ENCODE measurements around the gene SLC2A1. TPM values are rescaled to one million over a fixed set of nuclear protein-coding genes. Genes with fewer than 3 reads are reported as not detected.

SLC2A1 gene
- total RNA-seq, 1 experiment from 2014 or later: 245 TPM

DNA sequence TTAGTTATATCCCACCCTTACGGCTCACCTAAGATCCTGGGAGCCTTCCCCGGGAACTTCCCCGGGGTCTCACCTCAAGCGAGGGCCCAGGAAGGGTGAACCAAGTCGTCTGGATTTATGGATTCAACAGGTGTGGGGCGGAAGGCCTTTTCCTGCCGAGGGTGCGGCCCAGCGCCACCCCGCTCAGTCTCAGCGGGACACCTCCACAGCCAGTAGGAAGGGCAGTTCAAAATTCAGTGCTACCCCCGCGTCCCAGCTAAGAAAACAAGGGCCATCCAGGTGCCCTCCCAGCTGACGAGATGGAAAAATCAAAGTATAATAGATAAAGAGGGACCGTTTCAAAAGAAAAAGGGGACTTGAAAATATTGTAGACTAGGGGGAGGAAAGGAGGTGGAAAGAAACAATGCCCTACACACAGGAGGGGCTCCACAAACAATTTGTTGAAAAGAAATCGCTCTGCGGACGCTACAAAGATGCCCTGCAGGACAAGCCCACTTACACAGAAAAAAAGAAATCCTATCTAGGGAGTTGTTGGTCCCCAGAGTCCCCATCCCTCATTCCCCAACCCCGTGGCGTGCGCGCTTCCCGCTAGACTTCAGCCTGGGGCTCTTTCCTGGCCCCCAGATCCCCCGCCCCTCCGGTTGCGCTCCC, 1.3 kb downstream of the SLC2A1 start:
- no peaks in the 10 kb centered on the region for H3K9me3 ChIP-seq (ENCODE audit: low read length)
- DNase-seq: no peak
- H3K4me3 ChIP-seq (ENCODE audit: low read length): peak overlapping the region; percentile 99
- no peaks in the 10 kb centered on the region for H3F3A ChIP-seq (ENCODE audit: low read length, unreplicated experiment)
- H3K36me3 ChIP-seq (ENCODE audit: low read depth, low read length): peaks cover 42% of the 10 kb centered on the region
- TF ChIP-seq EZH2phosphoT487 (IDR thresholded peaks at IDR 0.05; ENCODE audit: borderline replicate concordance, low read length) (no peak), EZH2 (IDR thresholded peaks at IDR 0.05; ENCODE audit: low read length, unreplicated experiment) (no peak)
- TF ChIP-seq, protein P1, sequence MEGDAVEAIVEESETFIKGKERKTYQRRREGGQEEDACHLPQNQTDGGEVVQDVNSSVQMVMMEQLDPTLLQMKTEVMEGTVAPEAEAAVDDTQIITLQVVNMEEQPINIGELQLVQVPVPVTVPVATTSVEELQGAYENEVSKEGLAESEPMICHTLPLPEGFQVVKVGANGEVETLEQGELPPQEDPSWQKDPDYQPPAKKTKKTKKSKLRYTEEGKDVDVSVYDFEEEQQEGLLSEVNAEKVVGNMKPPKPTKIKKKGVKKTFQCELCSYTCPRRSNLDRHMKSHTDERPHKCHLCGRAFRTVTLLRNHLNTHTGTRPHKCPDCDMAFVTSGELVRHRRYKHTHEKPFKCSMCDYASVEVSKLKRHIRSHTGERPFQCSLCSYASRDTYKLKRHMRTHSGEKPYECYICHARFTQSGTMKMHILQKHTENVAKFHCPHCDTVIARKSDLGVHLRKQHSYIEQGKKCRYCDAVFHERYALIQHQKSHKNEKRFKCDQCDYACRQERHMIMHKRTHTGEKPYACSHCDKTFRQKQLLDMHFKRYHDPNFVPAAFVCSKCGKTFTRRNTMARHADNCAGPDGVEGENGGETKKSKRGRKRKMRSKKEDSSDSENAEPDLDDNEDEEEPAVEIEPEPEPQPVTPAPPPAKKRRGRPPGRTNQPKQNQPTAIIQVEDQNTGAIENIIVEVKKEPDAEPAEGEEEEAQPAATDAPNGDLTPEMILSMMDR (conservative IDR thresholded peaks at IDR 0.05; ENCODE audit: low read depth, low read length): no peak
- no peak overlapping the region for H2AFZ ChIP-seq (ENCODE audit: low read length)
- peak overlapping the region; percentile 17 for H3K27ac ChIP-seq (ENCODE audit: low read length)
- ChIA-PET CTCF (interaction anchor here (1.0 kb wide), 1 partner anchor 34 kb away, joined by 4 read pairs; no protein-coding TSS in a partner anchor), POLR2A (ENCODE audit: unreplicated experiment) (no interaction called here)
- H3K27me3 ChIP-seq (ENCODE audit: low read length): no peaks in the 10 kb centered on the region
- H3K9ac ChIP-seq (ENCODE audit: low read length): peak overlapping the region; percentile 70
- TSS peak; percentile 51 for BruUV-seq (replicated peaks)
- no peaks in the 10 kb centered on the region for H3K9me2 ChIP-seq (replicated peaks; ENCODE audit: low read length)
- peaks cover 50% of the 10 kb centered on the region for H4K20me1 ChIP-seq (ENCODE audit: low read length)
- peaks cover 92% of the 10 kb centered on the region for H3K79me2 ChIP-seq (ENCODE audit: low read length)
- intact Hi-C loops (cut with micrococcal nuclease): loop anchor here (5.0 kb wide), 2 partner anchors 35 to 80 kb away; no protein-coding TSS in a partner anchor
- peak overlapping the region; percentile 97 for H3K4me2 ChIP-seq (ENCODE audit: low read length)
- no peak for ATAC-seq
- H3K4me1 ChIP-seq (ENCODE audit: insufficient read depth, low read length): peaks cover 68% of the 10 kb centered on the region

DNA sequence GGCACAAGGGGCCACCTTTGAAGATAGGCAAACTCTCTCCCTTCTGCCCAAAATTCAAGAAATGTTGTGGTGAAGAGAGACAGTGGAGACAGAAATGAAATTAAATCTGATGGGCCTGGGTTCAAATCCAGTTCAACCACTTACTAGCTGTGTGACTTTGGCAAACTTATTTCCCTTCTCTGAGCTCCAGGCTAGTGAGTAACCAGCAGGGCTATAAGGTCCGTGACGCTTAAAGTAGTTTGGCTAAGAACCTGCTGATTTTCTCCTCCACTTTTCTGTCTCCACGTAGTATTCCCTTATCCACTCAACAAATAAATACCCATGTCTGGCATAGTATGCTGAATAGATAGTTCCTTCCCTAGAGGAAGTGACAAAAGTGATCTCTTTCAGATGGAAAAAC, 1.9 kb downstream of the SLC2A1 start:
- H4K20me1 ChIP-seq (ENCODE audit: low read length): peaks cover 52% of the 10 kb centered on the region
- ChIA-PET POLR2A (ENCODE audit: unreplicated experiment) (no interaction called here), CTCF (interaction anchor here (1.0 kb wide), 1 partner anchor 34 kb away, joined by 4 read pairs; no protein-coding TSS in a partner anchor)
- H3K27me3 ChIP-seq (ENCODE audit: low read length): no peaks in the 10 kb centered on the region
- no peaks in the 10 kb centered on the region for H3F3A ChIP-seq (ENCODE audit: low read length, unreplicated experiment)
- ATAC-seq (no peak), DNase-seq (no peak)
- TF ChIP-seq EZH2 (IDR thresholded peaks at IDR 0.05; ENCODE audit: low read length, unreplicated experiment): no peak
- no peak for TF ChIP-seq EZH2phosphoT487 (IDR thresholded peaks at IDR 0.05; ENCODE audit: borderline replicate concordance, low read length)
- TF ChIP-seq, protein P1 (conservative IDR thresholded peaks at IDR 0.05; ENCODE audit: low read depth, low read length): no peak
- H3K9ac ChIP-seq (ENCODE audit: low read length): peak overlapping the region; percentile 70
- peaks cover 98% of the 10 kb centered on the region for H3K79me2 ChIP-seq (ENCODE audit: low read length)
- peak overlapping the region; percentile 97 for H3K4me2 ChIP-seq (ENCODE audit: low read length)
- peaks cover 48% of the 10 kb centered on the region for H3K36me3 ChIP-seq (ENCODE audit: low read depth, low read length)
- H3K4me1 ChIP-seq (ENCODE audit: insufficient read depth, low read length): peaks cover 64% of the 10 kb centered on the region
- H2AFZ ChIP-seq (ENCODE audit: low read length): no peak overlapping the region
- H3K9me2 ChIP-seq (replicated peaks; ENCODE audit: low read length): no peaks in the 10 kb centered on the region
- peak overlapping the region; percentile 99 for H3K4me3 ChIP-seq (ENCODE audit: low read length)
- H3K9me3 ChIP-seq (ENCODE audit: low read length): no peaks in the 10 kb centered on the region
- intact Hi-C loops (cut with micrococcal nuclease): loop anchor here (5.0 kb wide), 2 partner anchors 34 to 81 kb away; no protein-coding TSS in a partner anchor
- BruUV-seq (replicated peaks): no TSS peak
- peak overlapping the region; percentile 17 for H3K27ac ChIP-seq (ENCODE audit: low read length)
